Measurements from ENCODE around the gene HIRA. TPM values are rescaled to one million over a fixed set of nuclear protein-coding genes. Genes with fewer than 3 reads are reported as not detected.

Gene HIRA
- total RNA-seq, 2 experiments from 2014 or later: 31.2 to 55.7 TPM

- peaks cover 8% of the 10 kb centered on the region for H3K4me1 ChIP-seq (ENCODE audit: insufficient read depth, low read length, poor library complexity, severe bottlenecking)
- BruUV-seq (replicated peaks): no TSS peak
- no peak overlapping the region for H3K27ac ChIP-seq (ENCODE audit: low read depth, low read length, poor library complexity, severe bottlenecking)
- H3K9me3 ChIP-seq (ENCODE audit: low read length): no peaks in the 10 kb centered on the region
- intact Hi-C loops (cut with micrococcal nuclease; ENCODE audit: unreplicated experiment): no loop called here
- H3K4me3 ChIP-seq (ENCODE audit: low read depth, low read length, poor library complexity, severe bottlenecking): no peak overlapping the region
- no peaks in the 10 kb centered on the region for H3K79me2 ChIP-seq (ENCODE audit: insufficient read depth, low read depth, low read length)
- no peaks in the 10 kb centered on the region for H4K20me1 ChIP-seq (ENCODE audit: insufficient read depth, low read length)
- TF ChIP-seq CTCF (conservative IDR thresholded peaks at IDR 0.05; ENCODE audit: low read length) (no peak), EZH2phosphoT487 (IDR thresholded peaks at IDR 0.05; ENCODE audit: borderline replicate concordance, low read depth, low read length) (no peak)
- H3K36me3 ChIP-seq (ENCODE audit: insufficient read depth, low read length): peaks cover 88% of the 10 kb centered on the region
- no peaks in the 10 kb centered on the region for H3K9me2 ChIP-seq (ENCODE audit: insufficient read depth, low read length)
- no peak overlapping the region for H3K4me2 ChIP-seq (ENCODE audit: low read length)
- CTCF ChIA-PET (ENCODE audit: unreplicated experiment): no interaction called here
- H2AFZ ChIP-seq (ENCODE audit: low read length): no peak overlapping the region
- DNase-seq (ENCODE audit: low spot score): no peak
- POLR2A ChIA-PET: no interaction called here
Measured at GRCh38 chr22:19400881-19401280, 30.7 kb downstream of the HIRA start.

- H3K79me2 ChIP-seq (ENCODE audit: insufficient read depth, low read depth, low read length): no peaks in the 10 kb centered on the region
- H3K36me3 ChIP-seq (ENCODE audit: insufficient read depth, low read length): peaks cover 91% of the 10 kb centered on the region
- no peaks in the 10 kb centered on the region for H3K4me1 ChIP-seq (ENCODE audit: insufficient read depth, low read length, poor library complexity, severe bottlenecking)
- H3K27ac ChIP-seq (ENCODE audit: low read depth, low read length, poor library complexity, severe bottlenecking): no peak overlapping the region
- H3K4me3 ChIP-seq (ENCODE audit: low read depth, low read length, poor library complexity, severe bottlenecking): no peak overlapping the region
- POLR2A ChIA-PET: no interaction called here
- H4K20me1 ChIP-seq (ENCODE audit: insufficient read depth, low read length): no peaks in the 10 kb centered on the region
- no TSS peak for BruUV-seq (replicated peaks)
- H2AFZ ChIP-seq (ENCODE audit: low read length): no peak overlapping the region
- no peaks in the 10 kb centered on the region for H3K9me2 ChIP-seq (ENCODE audit: insufficient read depth, low read length)
- no peak for TF ChIP-seq EZH2phosphoT487 (IDR thresholded peaks at IDR 0.05; ENCODE audit: borderline replicate concordance, low read depth, low read length)
- intact Hi-C loops (cut with micrococcal nuclease; ENCODE audit: unreplicated experiment): no loop called here
- H3K4me2 ChIP-seq (ENCODE audit: low read length): no peak overlapping the region
- CTCF ChIA-PET (ENCODE audit: unreplicated experiment): no interaction called here
- DNase-seq (ENCODE audit: low spot score): no peak
- H3K9me3 ChIP-seq (ENCODE audit: low read length): no peaks in the 10 kb centered on the region
Measured at GRCh38 chr22:19398652-19399051, 32.9 kb downstream of the HIRA start.

GRCh38 chr22:19398206-19398605 lies 33.3 kb downstream of the HIRA start:
- H3K36me3 ChIP-seq (ENCODE audit: insufficient read depth, low read length): peaks cover 94% of the 10 kb centered on the region
- intact Hi-C loops (cut with micrococcal nuclease; ENCODE audit: unreplicated experiment): no loop called here
- TF ChIP-seq CTCF (conservative IDR thresholded peaks at IDR 0.05; ENCODE audit: low read length) (no peak), EZH2phosphoT487 (IDR thresholded peaks at IDR 0.05; ENCODE audit: borderline replicate concordance, low read depth, low read length) (no peak)
- H3K9me2 ChIP-seq (ENCODE audit: insufficient read depth, low read length): no peaks in the 10 kb centered on the region
- no TSS peak for BruUV-seq (replicated peaks)
- H3K4me2 ChIP-seq (ENCODE audit: low read length): no peak overlapping the region
- H3K9me3 ChIP-seq (ENCODE audit: low read length): no peaks in the 10 kb centered on the region
- DNase-seq (ENCODE audit: low spot score): no peak
- H2AFZ ChIP-seq (ENCODE audit: low read length): no peak overlapping the region
- H3K4me3 ChIP-seq (ENCODE audit: low read depth, low read length, poor library complexity, severe bottlenecking): no peak overlapping the region
- ChIA-PET POLR2A (no interaction called here), CTCF (ENCODE audit: unreplicated experiment) (no interaction called here)
- no peak overlapping the region for H3K27ac ChIP-seq (ENCODE audit: low read depth, low read length, poor library complexity, severe bottlenecking)
- H3K79me2 ChIP-seq (ENCODE audit: insufficient read depth, low read depth, low read length): no peaks in the 10 kb centered on the region
- no peaks in the 10 kb centered on the region for H3K4me1 ChIP-seq (ENCODE audit: insufficient read depth, low read length, poor library complexity, severe bottlenecking)
- H4K20me1 ChIP-seq (ENCODE audit: insufficient read depth, low read length): no peaks in the 10 kb centered on the region

Data from OCI-LY7 (cell line).